GM23338 (cell line): ENCODE data around the gene PTF1A. TPM values are rescaled to one million over a fixed set of nuclear protein-coding genes. Genes with fewer than 3 reads are reported as not detected.

Experiments
- ATAC-seq: fragments of 200-7000 bp; cut with Tn5 transposase; 3 replicates; pipeline ENCODE4 v1.9.1; 2020
- DNase-seq: peaks from one replicate; pipeline ENCODE4 v3.0.0-alpha.2; 2015; ENCODE audit warnings: low spot score
- H2AFZ ChIP-seq: fragments of 200-600 bp; sonication (generic); 2 replicates; pipeline ENCODE4 v1.8.0; 2016; ENCODE audit warnings: antibody characterized with exemption, mild to moderate bottlenecking, moderate library complexity
- H3F3A ChIP-seq: fragments of 200-600 bp; sonication (generic); replicated peaks from 2 replicates; pipeline ENCODE4 v1.8.0; 2017; ENCODE audit warnings: antibody characterized with exemption, mixed run types, low read depth
- H3K27ac ChIP-seq: fragments of 200-600 bp; sonication (generic); 2 replicates; pipeline ENCODE4 v1.6.1; 2016; ENCODE audit warnings: low read depth
- H3K27me3 ChIP-seq: fragments of 200-600 bp; sonication (generic); 2 replicates; pipeline ENCODE4 v1.8.0; 2016; ENCODE audit warnings: mild to moderate bottlenecking, mixed run types, moderate library complexity; ENCODE audit not compliant: insufficient read depth
- H3K36me3 ChIP-seq: fragments of 200-600 bp; sonication (generic); 2 replicates; pipeline ENCODE4 v1.8.0; 2016; ENCODE audit warnings: mild to moderate bottlenecking; ENCODE audit not compliant: insufficient read depth
- H3K4me1 ChIP-seq: fragments of 200-600 bp; sonication (generic); 2 replicates; pipeline ENCODE4 v1.8.0; 2016; ENCODE audit warnings: mild to moderate bottlenecking, moderate library complexity; ENCODE audit not compliant: insufficient read depth
- H3K4me2 ChIP-seq: fragments of 200-600 bp; sonication (generic); 2 replicates; pipeline ENCODE4 v1.7.1; 2017; ENCODE audit warnings: mixed run types
- H3K4me3 ChIP-seq: fragments of 200-600 bp; sonication (generic); 2 replicates; pipeline ENCODE4 v1.6.1; 2016; ENCODE audit warnings: mixed run types
- H3K79me2 ChIP-seq: fragments of 200-600 bp; sonication (generic); replicated peaks from 2 replicates; pipeline ENCODE4 v1.8.0; 2017; ENCODE audit warnings: mild to moderate bottlenecking; ENCODE audit not compliant: insufficient read depth
- H3K9me2 ChIP-seq: fragments of 200-600 bp; sonication (generic); 2 replicates; pipeline ENCODE4 v1.8.0; 2017; ENCODE audit not compliant: insufficient read depth
- H4K20me1 ChIP-seq: fragments of 200-600 bp; sonication (generic); replicated peaks from 2 replicates; pipeline ENCODE4 v1.8.0; 2017; ENCODE audit warnings: mild to moderate bottlenecking; ENCODE audit not compliant: insufficient read depth
- H3K27ac Mint-ChIP-seq: 2 replicates; pipeline ENCODE4 v1.8.0; 2020; ENCODE audit warnings: inconsistent platforms, mild to moderate bottlenecking, moderate library complexity, mixed read lengths
- H3K27me3 Mint-ChIP-seq: 3 replicates; pipeline ENCODE4 v1.8.0; 2022; ENCODE audit warnings: low read depth, mild to moderate bottlenecking, moderate library complexity, mixed read lengths, inconsistent platforms; ENCODE audit not compliant: insufficient read depth, poor library complexity
- H3K36me3 Mint-ChIP-seq: 3 replicates; pipeline ENCODE4 v1.8.0; 2021; ENCODE audit warnings: low read depth, mild to moderate bottlenecking, inconsistent platforms, moderate library complexity, mixed read lengths
- H3K4me1 Mint-ChIP-seq: 3 replicates; pipeline ENCODE4 v1.8.0; 2020; ENCODE audit warnings: mild to moderate bottlenecking, inconsistent platforms, mixed read lengths
- H3K4me3 Mint-ChIP-seq: 3 replicates; pipeline ENCODE4 v1.8.0; 2021; ENCODE audit warnings: moderate library complexity, mild to moderate bottlenecking, inconsistent platforms, mixed read lengths
- H3K9me3 Mint-ChIP-seq: 3 replicates; pipeline ENCODE4 v1.8.0; 2020; ENCODE audit warnings: moderate library complexity, mild to moderate bottlenecking, inconsistent platforms, mixed read lengths
- EZH2 ChIP-seq: fragments of 200-600 bp; sonication (generic); IDR thresholded peaks from one replicate; pipeline ENCODE4 v1.8.0; 2017; ENCODE audit warnings: antibody characterized with exemption, mild to moderate bottlenecking, low read depth; ENCODE audit not compliant: unreplicated experiment
- EZH2phosphoT487 ChIP-seq: fragments of 200-600 bp; sonication (generic); IDR thresholded peaks from one replicate; pipeline ENCODE4 v1.8.1; 2018; ENCODE audit warnings: antibody characterized with exemption; ENCODE audit not compliant: unreplicated experiment
- REST ChIP-seq: IDR thresholded peaks from one replicate; pipeline ENCODE4 v1.6.1; 2018; ENCODE audit warnings: antibody characterized with exemption; ENCODE audit not compliant: unreplicated experiment
- polyA plus RNA-seq: library from polyadenylated mRNA; unstranded; fragments of >200 nt; fragmentation: Nextera tagmentation; extraction: Ambion mirVana; gene quantifications from 2 replicates; pipeline ENCODE4 v1.2.1, GENCODE V29; 2016
- total RNA-seq: library from RNA; depleted of rRNA; stranded (reverse); fragments of >200 nt; shearing (Covaris generic); gene quantifications from 2 replicates; pipeline ENCODE4 v1.2.3, GENCODE V29; 2014
- TF ChIP-seq, protein P1 (sequence below), 2 experiments: fragments of 200-600 bp in 1 of 2; sonication (generic) in 1 of 2; conservative IDR thresholded peaks; 2 replicates each; pipeline versions ENCODE4 v1.5.1 to v1.6.1; 2016 to 2017; ENCODE audit warnings: antibody characterized with exemption in 2 of 2, low read depth in 2 of 2, mild to moderate bottlenecking in 2 of 2, moderate library complexity in 1 of 2

The PTF1A gene
- total and polyA plus RNA-seq, 2 experiments from 2014 or later, result not detected

DNA sequence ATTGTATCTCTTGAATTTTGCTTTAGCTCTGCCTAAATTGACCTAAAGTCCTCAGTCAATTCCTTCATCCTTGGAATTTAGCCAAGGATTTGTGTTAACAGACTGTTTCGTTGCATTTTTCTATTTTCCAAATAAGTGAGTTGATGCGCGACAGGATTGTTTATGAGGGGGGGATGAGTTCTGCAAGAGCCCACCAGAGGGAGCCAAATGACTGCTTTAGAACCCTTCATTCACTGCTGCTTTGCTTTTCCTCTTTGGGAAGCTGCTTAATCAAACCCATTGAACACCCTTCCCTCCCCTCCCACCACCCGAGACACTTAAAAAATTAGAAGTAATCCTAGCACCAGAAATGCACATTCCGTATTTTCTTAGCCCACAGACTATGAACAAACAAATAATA, 33.7 kb upstream of the PTF1A start:
- no peaks in the 10 kb centered on the region for H3F3A ChIP-seq
- no peaks in the 10 kb centered on the region for H3K36me3 ChIP-seq
- H4K20me1 ChIP-seq, result no peaks in the 10 kb centered on the region
- peaks cover 9% of the 10 kb centered on the region for H3K4me1 Mint-ChIP-seq
- no peaks in the 10 kb centered on the region for H3K36me3 Mint-ChIP-seq
- H3K9me2 ChIP-seq, result no peaks in the 10 kb centered on the region
- peak; percentile 88 for DNase-seq
- H3K4me3 Mint-ChIP-seq, result peak overlapping the region; percentile 46; the same call in 2 of the 3 replicates
- no peak for TF ChIP-seq EZH2phosphoT487
- TF ChIP-seq, protein P1, sequence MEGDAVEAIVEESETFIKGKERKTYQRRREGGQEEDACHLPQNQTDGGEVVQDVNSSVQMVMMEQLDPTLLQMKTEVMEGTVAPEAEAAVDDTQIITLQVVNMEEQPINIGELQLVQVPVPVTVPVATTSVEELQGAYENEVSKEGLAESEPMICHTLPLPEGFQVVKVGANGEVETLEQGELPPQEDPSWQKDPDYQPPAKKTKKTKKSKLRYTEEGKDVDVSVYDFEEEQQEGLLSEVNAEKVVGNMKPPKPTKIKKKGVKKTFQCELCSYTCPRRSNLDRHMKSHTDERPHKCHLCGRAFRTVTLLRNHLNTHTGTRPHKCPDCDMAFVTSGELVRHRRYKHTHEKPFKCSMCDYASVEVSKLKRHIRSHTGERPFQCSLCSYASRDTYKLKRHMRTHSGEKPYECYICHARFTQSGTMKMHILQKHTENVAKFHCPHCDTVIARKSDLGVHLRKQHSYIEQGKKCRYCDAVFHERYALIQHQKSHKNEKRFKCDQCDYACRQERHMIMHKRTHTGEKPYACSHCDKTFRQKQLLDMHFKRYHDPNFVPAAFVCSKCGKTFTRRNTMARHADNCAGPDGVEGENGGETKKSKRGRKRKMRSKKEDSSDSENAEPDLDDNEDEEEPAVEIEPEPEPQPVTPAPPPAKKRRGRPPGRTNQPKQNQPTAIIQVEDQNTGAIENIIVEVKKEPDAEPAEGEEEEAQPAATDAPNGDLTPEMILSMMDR (conservative IDR thresholded peaks at IDR 0.05; ENCODE audit: low read depth in 2 of 2), result peak; percentile 92 to 93
- H3K27me3 Mint-ChIP-seq, result peaks cover 5% of the 10 kb centered on the region
- ATAC-seq, result peak; percentile 93
- H2AFZ ChIP-seq, result no peak overlapping the region
- no peaks in the 10 kb centered on the region for H3K4me1 ChIP-seq
- no peaks in the 10 kb centered on the region for H3K9me3 Mint-ChIP-seq
- peak overlapping the region; percentile 42 for H3K4me3 ChIP-seq
- no peak overlapping the region for H3K27ac Mint-ChIP-seq
- peak overlapping the region; percentile 71 for H3K4me2 ChIP-seq
- H3K27me3 ChIP-seq, result peaks cover 9% of the 10 kb centered on the region; the same call in 1 of the 2 replicates
- no peaks in the 10 kb centered on the region for H3K79me2 ChIP-seq
- H3K27ac ChIP-seq, result no peak overlapping the region

GRCh38 chr10:23171232-23171876, 20.8 kb upstream of the PTF1A start:
- peaks cover 6% of the 10 kb centered on the region for H3F3A ChIP-seq
- no peaks in the 10 kb centered on the region for H3K9me2 ChIP-seq
- H3K4me2 ChIP-seq, result peak overlapping the region; percentile 67; the same call in 1 of the 2 replicates
- Mint-ChIP-seq H3K27ac (no peak overlapping the region), H3K9me3 (no peaks in the 10 kb centered on the region; the same call in 2 of the 3 replicates), H3K27me3 (peaks cover 80% of the 10 kb centered on the region), H3K4me3 (peak overlapping the region; percentile 52; the same call in 2 of the 3 replicates), H3K36me3 (no peaks in the 10 kb centered on the region), H3K4me1 (peaks cover 17% of the 10 kb centered on the region)
- H2AFZ ChIP-seq, result no peak overlapping the region
- no peaks in the 10 kb centered on the region for H3K36me3 ChIP-seq
- H3K27ac ChIP-seq, result no peak overlapping the region
- H3K4me1 ChIP-seq, result peaks cover 27% of the 10 kb centered on the region; the same call in 1 of the 2 replicates
- no peak overlapping the region for H3K4me3 ChIP-seq
- peak; percentile 89 for TF ChIP-seq REST
- peak; percentile 60 for TF ChIP-seq EZH2
- no peak for TF ChIP-seq EZH2phosphoT487
- peaks cover 100% of the 10 kb centered on the region for H3K27me3 ChIP-seq
- DNase-seq (peak; percentile 85), ATAC-seq (peak; percentile 15; the same call in 2 of the 3 replicates)
- H4K20me1 ChIP-seq, result peaks cover 19% of the 10 kb centered on the region; the same call in 1 of the 2 replicates
- H3K79me2 ChIP-seq, result no peaks in the 10 kb centered on the region
